GM19395 (cell line): ENCODE measurements around the gene SMPDL3A.

ENCODE experiments used
- ATAC-seq: cut with Tn5 transposase; IDR thresholded peaks from one replicate; pipeline ENCODE4 v1.9.1; 2021; ENCODE audit warnings: mild to moderate bottlenecking, moderate library complexity; ENCODE audit not compliant: unreplicated experiment

Gene SMPDL3A

DNA sequence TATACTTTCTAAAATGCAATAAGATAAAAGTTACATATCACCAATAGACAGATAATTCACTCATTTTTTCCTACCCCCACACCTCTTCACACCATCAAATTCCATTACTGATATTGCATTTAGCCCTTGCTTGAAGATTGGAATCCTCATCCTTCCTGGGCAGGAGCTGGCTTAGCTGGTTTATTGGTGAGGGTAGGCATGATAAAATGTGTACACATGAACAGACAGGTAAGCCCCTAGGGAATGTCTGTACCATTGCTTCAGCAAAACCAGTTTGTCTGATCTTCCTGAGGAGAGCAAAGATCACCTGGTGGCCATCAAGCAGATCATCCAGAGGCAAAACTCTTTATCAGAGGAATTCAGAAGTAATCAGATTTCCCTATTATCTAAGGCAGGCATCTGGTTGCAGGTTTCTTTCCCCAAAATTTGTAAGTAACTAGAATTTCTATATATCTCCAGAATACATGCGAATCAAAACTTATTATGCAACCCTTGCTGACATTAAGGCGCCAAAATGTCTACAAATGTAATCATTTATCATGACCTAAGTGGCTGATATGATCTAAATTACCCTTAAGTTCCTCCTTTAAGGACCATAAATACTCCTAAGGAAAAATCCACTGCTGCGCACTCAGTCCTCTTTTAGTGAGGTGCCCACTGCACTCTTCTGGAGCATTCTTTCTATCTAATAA is 16.2 kb upstream of the SMPDL3A start:
- no peak for ATAC-seq

- ATAC-seq = no peak
These were observed 13.1 kb upstream of the SMPDL3A start for GRCh38 chr6:122775975-122776374.

DNA sequence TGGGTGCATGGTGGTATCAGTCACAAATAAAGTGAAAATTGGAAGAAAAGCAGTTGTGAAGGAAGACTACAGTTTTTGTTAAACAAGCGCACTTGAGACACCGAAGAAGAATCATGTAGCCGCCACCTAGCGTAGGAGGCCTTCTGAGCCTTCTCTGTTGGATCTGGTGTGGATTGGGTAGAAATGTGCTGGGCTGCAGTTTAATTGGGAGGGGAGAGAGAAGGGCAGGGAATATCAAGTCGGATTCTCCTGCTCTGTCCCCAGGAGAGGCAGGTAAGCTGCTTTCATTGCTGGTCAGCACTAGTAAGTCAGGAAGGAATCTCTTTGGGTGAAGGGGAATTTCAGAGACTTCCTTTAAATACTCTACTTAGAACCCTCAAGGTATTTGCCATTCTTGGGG is 10.8 kb upstream of the SMPDL3A start:
- no peak for ATAC-seq

- ATAC-seq = no peak
These were observed 9.9 kb upstream of the SMPDL3A start for GRCh38 chr6:122778985-122779661.

DNA sequence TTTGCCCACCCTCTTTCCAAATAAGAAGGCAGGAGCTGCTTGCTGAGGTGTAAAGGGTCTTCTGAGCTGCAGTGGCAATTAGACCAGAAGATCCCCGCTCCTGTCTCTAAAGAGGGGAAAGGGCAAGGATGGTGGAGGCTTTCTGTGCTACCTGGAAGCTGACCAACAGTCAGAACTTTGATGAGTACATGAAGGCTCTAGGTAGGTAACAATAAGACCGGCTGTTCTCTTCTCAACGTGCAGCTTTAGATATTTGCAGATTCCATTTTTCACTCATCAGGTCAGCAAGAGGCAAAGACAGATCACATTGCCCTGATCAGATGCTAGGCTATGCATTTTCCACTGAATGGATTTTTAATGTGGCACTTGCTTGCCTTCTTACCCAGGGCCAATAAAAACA is 9.4 kb upstream of the SMPDL3A start, which contains the start of gene FABP7:
Gene FABP7, plus strand, starts transcription at position 50 of the 400 bp plus-strand sequence. Its CDS starts 79 bp downstream, at position 129.
- ATAC-seq = no peak

- no peak for ATAC-seq
These were observed 8.9 kb upstream of the SMPDL3A start for GRCh38 chr6:122780114-122780513.

GRCh38 chr6:122781716-122782115 is 7.3 kb upstream of the SMPDL3A start:
- ATAC-seq = no peak

GRCh38 chr6:122783401-122783800 is 5.7 kb upstream of the SMPDL3A start:
- no peak for ATAC-seq

GRCh38 chr6:122785891-122786290 is 3.2 kb upstream of the SMPDL3A start:
- ATAC-seq = no peak

DNA sequence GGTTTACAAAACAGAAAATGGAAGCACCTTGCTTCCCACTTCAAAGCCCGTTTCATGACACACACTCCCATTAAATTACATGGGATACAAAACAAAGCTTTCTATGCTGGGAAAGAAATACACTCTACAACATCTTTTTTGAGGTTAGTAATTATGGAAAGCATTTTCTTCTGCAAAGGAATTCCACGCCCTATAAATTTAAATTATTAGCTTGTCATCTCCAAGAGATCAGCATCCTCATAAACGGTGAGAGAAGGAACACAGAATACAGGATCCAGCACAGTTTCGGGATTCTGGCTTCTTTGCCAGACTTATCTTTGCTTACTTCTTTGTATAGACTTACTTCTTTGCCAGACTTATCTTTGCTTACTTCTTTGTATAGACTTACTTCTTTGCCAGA is 1.3 kb upstream of the SMPDL3A start:
- no peak for ATAC-seq

- no peak for ATAC-seq
These were observed 850 bp upstream of the SMPDL3A start for GRCh38 chr6:122788208-122788607.

DNA sequence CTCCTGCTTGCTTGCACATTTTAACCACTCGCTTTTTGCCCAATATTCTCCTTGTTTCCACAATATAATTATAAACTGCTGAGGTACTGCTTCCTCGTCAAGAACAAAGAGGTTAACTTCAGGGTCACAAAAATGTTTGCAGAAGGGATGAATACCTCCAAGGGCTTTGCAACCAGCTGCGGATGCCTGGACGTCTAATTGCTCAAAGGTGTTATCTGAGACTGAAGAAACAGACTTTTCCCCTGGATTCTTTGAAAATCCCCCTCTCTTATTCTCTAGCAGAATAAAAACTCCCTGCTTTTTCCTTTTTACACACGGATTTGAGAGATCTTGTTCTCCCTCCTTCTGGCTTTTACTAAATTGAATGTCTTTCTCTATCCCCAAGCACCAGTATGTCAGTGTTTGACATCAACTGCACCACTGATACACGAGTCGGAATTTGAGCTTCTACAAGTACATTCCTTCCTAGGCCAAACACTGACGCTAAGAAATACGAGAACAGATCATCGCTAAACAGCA is 336 bp upstream of the SMPDL3A start:
- ATAC-seq = no peak

GRCh38 chr6:122790028-122790422 is 967 bp downstream of the SMPDL3A start:
- ATAC-seq = no peak

DNA sequence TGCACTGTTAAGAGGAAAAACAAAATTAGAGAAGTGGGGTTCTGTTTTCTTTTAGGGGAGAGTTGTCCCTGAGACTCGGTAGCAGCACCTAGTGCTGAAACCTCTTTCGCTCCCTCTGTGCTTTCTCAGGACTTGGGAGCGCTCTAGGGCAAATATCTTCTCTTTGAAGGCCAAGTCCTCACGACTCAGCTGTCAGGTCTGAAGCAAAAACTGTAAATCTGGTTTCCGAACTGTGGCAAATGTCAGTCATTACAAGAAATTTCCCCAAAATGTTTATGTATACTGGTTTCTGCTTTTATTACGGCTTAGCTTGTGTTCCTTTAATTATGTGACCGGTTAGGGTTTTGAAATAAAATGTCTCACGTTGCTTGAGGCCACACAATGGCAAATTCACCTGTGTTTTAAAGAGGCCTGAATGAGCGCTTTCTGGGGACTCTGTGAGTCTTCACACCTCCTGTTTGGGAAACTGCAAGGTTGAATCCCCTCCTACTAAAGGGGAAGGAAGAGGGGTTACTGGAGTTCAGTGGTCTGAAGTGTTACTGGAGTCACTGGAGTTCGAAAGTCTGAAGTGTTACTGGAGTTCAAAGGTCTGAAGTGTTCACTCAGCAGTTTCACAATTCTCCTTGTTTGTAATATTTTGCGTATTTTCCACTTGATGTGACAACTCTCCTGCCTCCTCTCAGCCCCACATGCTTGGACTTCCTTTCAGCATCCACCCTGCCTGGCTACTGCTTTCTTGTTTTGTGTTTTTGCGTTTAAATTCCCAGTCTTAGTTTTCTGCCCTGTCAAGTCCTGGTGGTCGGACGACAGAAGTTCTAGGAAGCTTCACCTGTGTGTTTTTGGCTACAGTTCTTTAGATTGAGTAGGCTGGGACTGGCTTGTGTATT is 1.6 kb downstream of the SMPDL3A start:
- ATAC-seq = no peak

- no peak for ATAC-seq
These were observed 2.2 kb downstream of the SMPDL3A start for GRCh38 chr6:122791310-122791679.

DNA sequence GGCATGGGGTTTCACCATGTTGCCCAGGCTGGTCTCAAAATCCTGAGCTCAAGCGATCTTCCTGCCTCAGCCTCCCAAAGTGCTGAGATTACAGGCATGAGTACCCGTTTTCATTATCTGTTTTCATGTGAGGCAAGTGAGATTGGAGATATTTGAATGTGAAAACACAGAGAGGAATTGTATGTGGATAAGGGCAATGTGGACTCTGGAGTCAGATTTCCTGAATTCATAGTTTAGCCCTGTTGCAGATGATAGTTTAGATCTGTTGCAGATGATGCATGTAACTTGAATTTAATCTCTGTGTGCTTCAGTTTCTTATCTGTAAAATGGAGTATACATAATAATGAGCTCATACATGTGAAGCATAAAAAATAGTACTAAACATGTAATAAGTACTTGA is 3.7 kb downstream of the SMPDL3A start:
- ATAC-seq = no peak

DNA sequence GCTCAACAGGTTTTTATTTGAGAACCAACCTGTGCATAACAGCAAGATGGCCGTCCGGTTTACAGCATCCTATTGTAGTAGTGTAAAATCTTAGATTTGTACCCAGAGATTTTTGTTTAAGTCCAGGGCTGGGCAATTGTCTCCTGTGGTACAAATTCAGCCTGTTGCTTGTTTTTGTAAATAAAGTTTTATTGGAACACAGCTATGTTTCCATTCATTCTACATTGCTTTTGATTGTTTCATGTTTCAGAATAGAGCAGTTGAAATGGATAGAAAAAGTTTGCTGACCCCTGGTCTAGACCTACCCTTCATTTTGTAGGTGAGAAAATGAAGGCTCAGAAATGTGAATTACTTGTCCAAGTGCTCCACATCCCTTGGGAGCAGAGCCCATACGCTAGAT is 8.5 kb downstream of the SMPDL3A start:
- ATAC-seq = no peak

DNA sequence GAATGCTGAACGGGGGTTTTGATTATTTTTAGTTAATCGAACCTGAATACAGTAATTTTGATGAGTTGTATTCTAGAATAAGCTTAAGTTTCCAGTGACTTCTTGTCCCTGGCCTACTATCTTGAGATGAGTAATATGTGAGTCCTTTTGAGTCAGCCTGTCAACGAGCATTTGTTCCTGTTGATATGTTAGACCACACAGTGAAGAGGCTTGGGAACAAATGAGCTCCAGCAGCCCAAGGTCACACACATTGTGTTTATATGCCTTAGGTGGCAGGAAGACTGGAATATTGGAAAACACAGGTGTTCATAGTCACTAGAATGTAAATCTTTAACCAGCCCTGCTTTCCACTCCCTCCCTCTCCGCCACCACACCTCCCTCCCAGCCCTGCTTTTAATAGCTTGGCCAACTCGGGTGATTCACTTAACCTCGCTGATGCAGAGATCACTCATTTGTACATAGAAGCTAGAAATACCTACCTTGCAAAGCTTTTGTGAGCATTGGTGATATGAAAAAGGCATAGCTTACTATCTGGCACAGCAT is 9.1 kb downstream of the SMPDL3A start:
- ATAC-seq = peak; percentile 93

- no peak for ATAC-seq
These were observed 10.2 kb downstream of the SMPDL3A start for GRCh38 chr6:122799140-122799745.

DNA sequence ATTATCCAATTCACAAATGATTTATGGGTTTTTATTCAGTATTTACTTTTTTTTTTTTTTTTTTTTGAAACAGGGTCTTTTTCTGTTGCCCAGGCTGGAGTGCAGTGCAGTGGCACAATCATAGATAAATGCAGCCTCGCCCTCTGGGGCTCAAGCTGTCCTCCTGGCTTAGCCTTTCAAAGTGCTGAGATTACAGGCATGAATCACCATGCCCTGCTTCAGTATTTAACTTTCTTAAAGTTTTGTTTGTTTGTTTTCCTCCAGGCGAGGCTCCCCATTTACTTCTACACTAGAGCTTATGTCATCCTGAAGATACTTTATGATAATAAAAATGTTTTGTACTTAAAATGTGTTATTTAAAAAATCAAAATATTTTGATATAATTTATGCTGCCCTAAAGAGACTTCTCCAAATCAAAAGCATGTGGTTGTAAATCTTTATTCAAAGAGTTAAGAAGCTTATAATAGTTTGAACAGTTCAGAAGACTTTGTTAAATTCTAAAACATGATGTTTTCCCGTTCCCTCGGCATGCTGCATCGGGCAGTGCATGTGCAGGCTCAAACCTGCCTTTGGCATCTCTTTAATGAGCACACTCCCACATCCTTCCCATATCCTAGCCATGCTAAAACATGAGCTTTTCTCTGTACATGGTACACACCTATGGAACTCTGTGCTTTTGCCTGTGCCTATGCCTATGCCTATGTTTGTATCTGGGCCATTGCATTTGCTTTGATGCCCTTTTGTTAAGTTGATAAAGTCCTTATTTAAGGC is 11.0 kb downstream of the SMPDL3A start:
- ATAC-seq = no peak
